ENCODE data around the gene SAMD5.

Gene SAMD5

DNA sequence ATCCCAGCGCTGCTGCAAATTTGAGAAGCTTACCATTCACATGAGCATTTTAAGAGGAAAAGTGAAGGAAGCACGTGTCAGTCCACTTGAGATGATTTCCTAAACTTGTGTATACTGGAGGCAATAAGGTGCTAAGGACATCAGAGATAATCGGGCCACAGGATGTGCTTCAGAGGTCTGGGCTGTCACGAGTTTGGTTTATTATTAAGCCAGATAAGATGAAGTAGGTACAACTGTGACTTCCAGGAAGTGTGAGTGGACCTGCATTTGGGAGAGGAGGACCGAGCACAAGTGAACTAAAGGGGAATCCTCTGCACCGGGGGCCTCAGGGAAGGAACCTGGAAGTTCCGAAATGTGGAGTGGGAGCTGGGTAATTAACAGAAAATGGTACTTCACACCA lies 1.4 kb downstream of the SAMD5 start:
- TF ChIP-seq YY1 (IDR thresholded peaks at IDR 0.05; ENCODE audit: insufficient read depth, insufficient read length) (no peak), SUZ12 (IDR thresholded peaks at IDR 0.05; ENCODE audit: extremely low read depth, insufficient read depth, insufficient read length) (no peak), ZNF274 (IDR thresholded peaks at IDR 0.05; ENCODE audit: low read depth, low read length) (no peak)
- H3K36me3 ChIP-seq (ENCODE audit: insufficient read depth, insufficient read length, low read length), result no peaks in the 10 kb centered on the region
- H3K4me1 ChIP-seq (ENCODE audit: insufficient read depth, insufficient read length), result no peaks in the 10 kb centered on the region
- H3K9me3 ChIP-seq (ENCODE audit: insufficient read depth, low read length), result no peaks in the 10 kb centered on the region
- H3K9ac ChIP-seq (ENCODE audit: insufficient read length, low read depth), result no peak overlapping the region
- peaks cover 77% of the 10 kb centered on the region for H3K27me3 ChIP-seq (ENCODE audit: insufficient read depth, insufficient read length)
- H3K4me3 ChIP-seq (ENCODE audit: insufficient read length, low read depth), result no peak overlapping the region
- no peak for DNase-seq (ENCODE audit: low read depth, low spot score)

DNA sequence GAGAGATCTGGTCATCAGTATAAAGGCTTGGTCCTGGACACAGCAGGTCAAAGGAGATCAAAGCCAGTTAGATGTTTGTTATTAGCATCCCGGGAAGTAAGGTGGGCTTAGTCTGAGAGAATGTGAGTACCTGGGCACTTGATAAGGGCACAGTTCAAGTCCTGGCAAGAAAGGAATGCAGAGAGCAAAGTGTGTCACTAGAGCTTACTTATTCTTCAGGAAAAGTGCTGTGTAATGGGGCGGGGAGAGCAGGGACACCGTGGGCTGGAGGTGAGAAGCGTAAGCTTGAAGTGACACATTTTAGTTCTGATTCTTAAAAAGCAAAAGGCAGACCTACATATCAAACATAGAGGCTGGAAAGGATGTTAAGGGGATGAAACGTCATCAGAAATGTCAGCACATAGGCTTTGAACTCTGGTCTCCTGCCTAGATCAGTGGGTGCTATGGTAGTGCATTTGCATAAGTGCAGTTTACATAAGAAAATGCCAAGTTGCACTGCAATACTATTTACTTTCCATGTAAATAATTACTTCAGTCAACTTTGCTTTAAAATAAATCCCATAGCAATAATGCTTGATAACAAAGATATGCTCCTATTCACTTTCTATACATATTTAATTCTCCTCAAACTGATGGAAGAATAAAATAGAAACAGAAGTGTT lies 2.6 kb downstream of the SAMD5 start:
- TF ChIP-seq SUZ12 (IDR thresholded peaks at IDR 0.05; ENCODE audit: extremely low read depth, insufficient read depth, insufficient read length) (no peak), YY1 (IDR thresholded peaks at IDR 0.05; ENCODE audit: insufficient read depth, insufficient read length) (no peak), ZNF274 (IDR thresholded peaks at IDR 0.05; ENCODE audit: low read depth, low read length) (no peak)
- H3K9me3 ChIP-seq (ENCODE audit: insufficient read depth, low read length), result no peaks in the 10 kb centered on the region
- H3K36me3 ChIP-seq (ENCODE audit: insufficient read depth, insufficient read length, low read length), result no peaks in the 10 kb centered on the region
- H3K27me3 ChIP-seq (ENCODE audit: insufficient read depth, insufficient read length), result peaks cover 68% of the 10 kb centered on the region
- H3K4me1 ChIP-seq (ENCODE audit: insufficient read depth, insufficient read length), result no peaks in the 10 kb centered on the region
- DNase-seq (ENCODE audit: low read depth, low spot score), result no peak
- H3K9ac ChIP-seq (ENCODE audit: insufficient read length, low read depth), result no peak overlapping the region
- H3K4me3 ChIP-seq (ENCODE audit: insufficient read length, low read depth), result no peak overlapping the region

DNA sequence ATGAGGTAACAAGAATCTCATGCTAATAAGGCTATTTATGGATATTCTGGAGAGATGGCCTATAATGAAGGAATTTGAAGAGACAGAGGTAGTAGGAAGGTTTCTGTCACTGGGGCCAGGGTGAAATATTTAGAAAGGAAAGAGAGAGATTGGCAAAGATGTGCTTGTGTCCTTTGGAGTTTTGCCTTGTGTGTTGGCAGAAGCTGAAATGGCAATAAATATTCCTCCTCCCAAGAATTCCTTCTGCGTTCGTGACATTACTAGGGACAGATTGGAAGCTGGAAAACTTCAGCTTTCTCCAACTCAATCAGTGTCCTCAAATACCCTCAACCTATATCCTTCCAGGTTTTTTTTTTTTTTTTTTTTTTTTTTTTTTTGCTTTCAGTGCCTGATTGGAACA lies 6.3 kb downstream of the SAMD5 start:
- Histone ChIP-seq H3K4me1 (ENCODE audit: insufficient read depth, insufficient read length) (no peaks in the 10 kb centered on the region), H3K36me3 (ENCODE audit: insufficient read depth, insufficient read length, low read length) (no peaks in the 10 kb centered on the region), H3K9ac (ENCODE audit: insufficient read length, low read depth) (no peak overlapping the region), H3K4me3 (ENCODE audit: insufficient read length, low read depth) (no peak overlapping the region), H3K27me3 (ENCODE audit: insufficient read depth, insufficient read length) (peaks cover 32% of the 10 kb centered on the region), H3K9me3 (ENCODE audit: insufficient read depth, low read length) (no peaks in the 10 kb centered on the region)
- TF ChIP-seq YY1 (IDR thresholded peaks at IDR 0.05; ENCODE audit: insufficient read depth, insufficient read length) (no peak), ZNF274 (IDR thresholded peaks at IDR 0.05; ENCODE audit: low read depth, low read length) (no peak), SUZ12 (IDR thresholded peaks at IDR 0.05; ENCODE audit: extremely low read depth, insufficient read depth, insufficient read length) (no peak)
- DNase-seq (ENCODE audit: low read depth, low spot score), result no peak

DNA sequence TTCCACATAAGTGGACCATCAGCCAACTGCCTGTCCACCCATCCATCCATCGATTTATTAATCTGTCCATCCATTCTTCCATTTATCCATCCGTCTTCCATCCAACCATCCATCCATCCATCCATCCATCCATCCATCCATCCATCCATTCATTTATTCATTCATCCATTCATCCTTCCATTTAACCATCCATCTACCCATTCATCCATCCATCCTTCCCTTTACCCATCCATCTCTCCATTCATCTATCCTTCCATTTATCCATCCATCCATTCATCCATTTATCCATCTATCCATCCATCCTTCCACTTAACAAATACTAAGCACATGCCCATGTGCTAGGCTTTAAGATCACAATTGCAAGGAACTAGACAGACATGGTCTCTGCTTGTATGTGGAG lies 6.8 kb downstream of the SAMD5 start:
- Histone ChIP-seq H3K4me1 (ENCODE audit: insufficient read depth, insufficient read length) (no peaks in the 10 kb centered on the region), H3K27me3 (ENCODE audit: insufficient read depth, insufficient read length) (peaks cover 27% of the 10 kb centered on the region)
- TF ChIP-seq ZNF274 (IDR thresholded peaks at IDR 0.05; ENCODE audit: low read depth, low read length) (no peak), YY1 (IDR thresholded peaks at IDR 0.05; ENCODE audit: insufficient read depth, insufficient read length) (no peak), SUZ12 (IDR thresholded peaks at IDR 0.05; ENCODE audit: extremely low read depth, insufficient read depth, insufficient read length) (no peak)

DNA sequence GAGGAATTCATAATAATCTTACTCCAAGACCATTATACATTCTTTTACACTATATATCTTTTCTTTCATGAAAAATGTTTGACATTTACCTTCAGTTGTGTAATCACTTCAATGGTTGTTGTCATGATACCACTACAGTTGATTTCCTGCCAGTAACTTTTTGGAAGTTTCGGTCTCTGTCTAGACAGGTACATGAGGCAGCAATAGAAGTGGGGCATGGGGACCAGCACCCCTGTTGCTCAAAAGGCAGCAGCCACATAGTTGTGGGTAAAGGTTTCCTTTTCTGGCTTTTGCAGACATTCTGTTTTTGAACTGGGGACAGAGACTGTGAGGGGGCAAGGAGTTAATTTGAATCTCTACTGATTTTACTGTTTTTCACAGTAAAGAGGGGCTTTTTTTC lies 14.1 kb downstream of the SAMD5 start:
- H3K4me1 ChIP-seq (ENCODE audit: insufficient read depth, insufficient read length), result no peaks in the 10 kb centered on the region
- no peak overlapping the region for H3K4me3 ChIP-seq (ENCODE audit: insufficient read length, low read depth)
- TF ChIP-seq SUZ12 (IDR thresholded peaks at IDR 0.05; ENCODE audit: extremely low read depth, insufficient read depth, insufficient read length), result no peak
- no peak for TF ChIP-seq ZNF274 (IDR thresholded peaks at IDR 0.05; ENCODE audit: low read depth, low read length)
- H3K9me3 ChIP-seq (ENCODE audit: insufficient read depth, low read length), result no peaks in the 10 kb centered on the region
- H3K27me3 ChIP-seq (ENCODE audit: insufficient read depth, insufficient read length), result no peaks in the 10 kb centered on the region
- H3K9ac ChIP-seq (ENCODE audit: insufficient read length, low read depth), result no peak overlapping the region
- H3K36me3 ChIP-seq (ENCODE audit: insufficient read depth, insufficient read length, low read length), result no peaks in the 10 kb centered on the region
- no peak for DNase-seq (ENCODE audit: low read depth, low spot score)

More for the DNA sequence above, 6.8 kb downstream of the SAMD5 start:
- DNase-seq (ENCODE audit: low read depth, low spot score), result no peak
- Histone ChIP-seq H3K9me3 (ENCODE audit: insufficient read depth, low read length) (no peaks in the 10 kb centered on the region), H3K9ac (ENCODE audit: insufficient read length, low read depth) (no peak overlapping the region), H3K4me3 (ENCODE audit: insufficient read length, low read depth) (no peak overlapping the region), H3K36me3 (ENCODE audit: insufficient read depth, insufficient read length, low read length) (no peaks in the 10 kb centered on the region)

DNA sequence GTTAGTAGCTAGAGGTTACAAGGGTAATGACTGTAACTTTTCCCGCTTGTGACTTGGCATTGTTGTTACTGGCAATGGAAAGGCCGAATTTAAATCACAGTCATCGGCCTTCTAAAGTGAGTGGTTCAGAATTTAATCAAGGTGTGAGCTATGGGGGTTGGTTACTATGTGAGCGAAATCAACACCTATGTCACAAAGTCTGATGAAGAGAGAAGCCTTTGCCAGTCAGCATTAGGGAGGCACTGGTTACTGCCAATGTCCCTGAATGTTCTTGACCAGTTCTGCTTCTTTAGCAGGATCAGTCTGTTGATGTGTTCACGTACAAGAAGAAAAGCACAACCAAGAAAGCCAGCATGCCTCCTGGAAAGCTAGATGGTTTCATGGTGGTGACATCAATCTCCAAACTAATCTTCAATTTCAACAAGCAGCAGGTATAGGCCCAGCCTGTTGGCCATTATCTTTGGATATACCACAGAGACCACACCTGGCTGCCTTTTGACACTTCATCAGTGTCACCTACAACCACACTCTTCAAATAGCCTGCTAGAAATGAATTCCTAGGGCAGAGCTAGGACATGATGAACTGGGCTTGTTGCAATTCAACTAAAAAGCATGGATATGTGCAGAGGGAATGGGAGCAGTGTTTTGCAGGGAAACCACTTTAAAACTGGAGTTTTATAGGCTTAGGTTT lies 17.2 kb downstream of the SAMD5 start:
- H3K9ac ChIP-seq (ENCODE audit: insufficient read length, low read depth), result no peak overlapping the region
- H3K36me3 ChIP-seq (ENCODE audit: insufficient read depth, insufficient read length, low read length), result no peaks in the 10 kb centered on the region

DNA sequence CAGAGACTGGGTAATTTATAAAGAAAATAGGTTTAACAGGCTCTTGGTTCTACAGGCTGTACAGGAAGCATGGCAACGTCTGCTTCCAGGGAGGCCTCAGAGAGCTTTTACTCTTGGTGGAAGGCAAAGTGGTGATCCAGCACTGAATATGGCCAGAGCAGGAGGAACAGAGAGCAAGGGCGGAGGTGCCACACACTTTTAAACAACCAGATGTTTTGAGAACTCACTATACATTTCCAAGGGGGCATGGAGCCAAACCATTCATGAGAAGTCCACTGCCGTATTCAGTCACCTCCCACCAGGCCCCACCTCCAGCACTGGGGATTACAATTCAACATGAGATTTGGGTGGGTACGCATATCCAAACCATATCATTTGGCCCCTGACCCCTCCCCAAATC lies 18.7 kb downstream of the SAMD5 start:
- no peak overlapping the region for H3K9ac ChIP-seq (ENCODE audit: insufficient read length, low read depth)

More for the DNA sequence above, 17.2 kb downstream of the SAMD5 start:
- TF ChIP-seq YY1 (IDR thresholded peaks at IDR 0.05; ENCODE audit: insufficient read depth, insufficient read length), result no peak
- TF ChIP-seq SUZ12 (IDR thresholded peaks at IDR 0.05; ENCODE audit: extremely low read depth, insufficient read depth, insufficient read length), result no peak
- TF ChIP-seq ZNF274 (IDR thresholded peaks at IDR 0.05; ENCODE audit: low read depth, low read length), result no peak
- H3K9me3 ChIP-seq (ENCODE audit: insufficient read depth, low read length), result no peaks in the 10 kb centered on the region
- no peaks in the 10 kb centered on the region for H3K4me1 ChIP-seq (ENCODE audit: insufficient read depth, insufficient read length)
- DNase-seq (ENCODE audit: low read depth, low spot score), result no peak
- no peak overlapping the region for H3K4me3 ChIP-seq (ENCODE audit: insufficient read length, low read depth)
- H3K27me3 ChIP-seq (ENCODE audit: insufficient read depth, insufficient read length), result no peaks in the 10 kb centered on the region

More for the DNA sequence above, 18.7 kb downstream of the SAMD5 start:
- no peaks in the 10 kb centered on the region for H3K36me3 ChIP-seq (ENCODE audit: insufficient read depth, insufficient read length, low read length)
- no peaks in the 10 kb centered on the region for H3K9me3 ChIP-seq (ENCODE audit: insufficient read depth, low read length)
- TF ChIP-seq ZNF274 (IDR thresholded peaks at IDR 0.05; ENCODE audit: low read depth, low read length) (no peak), YY1 (IDR thresholded peaks at IDR 0.05; ENCODE audit: insufficient read depth, insufficient read length) (no peak), SUZ12 (IDR thresholded peaks at IDR 0.05; ENCODE audit: extremely low read depth, insufficient read depth, insufficient read length) (no peak)
- H3K4me3 ChIP-seq (ENCODE audit: insufficient read length, low read depth), result no peak overlapping the region
- no peaks in the 10 kb centered on the region for H3K4me1 ChIP-seq (ENCODE audit: insufficient read depth, insufficient read length)
- no peak for DNase-seq (ENCODE audit: low read depth, low spot score)
- no peaks in the 10 kb centered on the region for H3K27me3 ChIP-seq (ENCODE audit: insufficient read depth, insufficient read length)
